ENCODE results near the gene AK9. TPM values are rescaled to one million over a fixed set of nuclear protein-coding genes. Genes with fewer than 3 reads are reported as not detected.
A peak's percentile ranks its signal among the peaks of the same experiment; 100 is the strongest.

AK9 gene
- total and polyA plus RNA-seq, 9 of the 15 experiments (the other 6 are each of a cell fraction or from before 2014, with no cell fraction given): 0.59 to 1.9 (median 1.2) TPM

- WGBS (ENCODE audit: insufficient coverage, low coverage, missing lambda C conversion rate): 18% methylated on average over 5 of the region's 5 CpGs
- in situ Hi-C loops (cut with MboI) (no loop called here), intact Hi-C loops (cut with micrococcal nuclease) (no loop called here)
- TF ChIP-seq ZNF165 (CRISPR knock-in tag; IDR thresholded peaks at IDR 0.05; ENCODE audit: borderline replicate concordance) (no peak), ZNF316 (IDR thresholded peaks at IDR 0.05) (peak; percentile 91), ZBTB34 (CRISPR knock-in tag; IDR thresholded peaks at IDR 0.05) (no peak), MAFK (IDR thresholded peaks at IDR 0.05; ENCODE audit: low read length) (peak; percentile 79), TFAM (CRISPR knock-in tag; conservative IDR thresholded peaks at IDR 0.05) (no peak), CGGBP1 (CRISPR knock-in tag; IDR thresholded peaks at IDR 0.05) (no peak), PTBP1 (IDR thresholded peaks at IDR 0.05; ENCODE audit: low read depth, low read length) (no peak), ZNF449 (CRISPR knock-in tag; IDR thresholded peaks at IDR 0.05) (no peak), MAX (CRISPR knock-in tag; IDR thresholded peaks at IDR 0.05) (no peak), SMAD4 (CRISPR knock-in tag; conservative IDR thresholded peaks at IDR 0.05) (no peak), POLR2AphosphoS5 (IDR thresholded peaks at IDR 0.05; ENCODE audit: control insufficient read depth, insufficient read depth, low read depth, low read length) (no peak), NCOA2 (IDR thresholded peaks at IDR 0.05; ENCODE audit: partially characterized antibody in 2 of 2) (no peak), ZFX (CRISPR knock-in tag; IDR thresholded peaks at IDR 0.05) (no peak), ZNF175 (CRISPR knock-in tag; IDR thresholded peaks at IDR 0.05; ENCODE audit: low read depth) (no peak), PCBP1 (IDR thresholded peaks at IDR 0.05; ENCODE audit: low read depth, low read length, poor library complexity, severe bottlenecking) (no peak), ZNF707 (CRISPR knock-in tag; conservative IDR thresholded peaks at IDR 0.05) (no peak), PRPF4 (IDR thresholded peaks at IDR 0.05; ENCODE audit: insufficient read depth, low read depth, low read length, poor library complexity, severe bottlenecking) (no peak), MEF2A (IDR thresholded peaks at IDR 0.05; ENCODE audit: control insufficient read depth, low read depth, low read length) (no peak), FOXK2 (conservative IDR thresholded peaks at IDR 0.05 in 1 of 2, IDR thresholded peaks at IDR 0.05 in 1 of 2; ENCODE audit: low read depth in 2 of 2) (0 out of 4 replicates have a peak, but pooled peaks of 1 of the 2 experiments have one; percentile 13)
Observed at GRCh38 chr6:109491207-109491938, 199.6 kb downstream of the AK9 start.

More at GRCh38 chr6:109491207-109491938, 199.6 kb downstream of the AK9 start:
- Histone ChIP-seq H3K36me3 (ENCODE audit: control insufficient read depth, insufficient read depth, low read length) (no peaks in the 10 kb centered on the region), H4K20me1 (replicated peaks; ENCODE audit: control insufficient read depth, insufficient read depth, low read length) (no peaks in the 10 kb centered on the region), H3K4me2 (ENCODE audit: insufficient read depth, low read length) (peak overlapping the region; percentile 39; the same call in 1 of the 2 replicates), H3K9ac (ENCODE audit: insufficient read depth in 1 of 2, low read depth in 2 of 2, low read length in 2 of 2) (no peak overlapping the region), H3K27ac (ENCODE audit: extremely low read depth, low read depth, low read length) (peak overlapping the region; percentile 50; the same call in 1 of the 3 replicates), H3K27me3 (ENCODE audit: control insufficient read depth in 2 of 2, insufficient read depth in 2 of 2, low read length in 2 of 2) (peaks cover under 1 to 4% of the 10 kb centered on the region in 2 experiments; a peak in 3 of 5 replicates), H2AFZ (ENCODE audit: low read depth, low read length) (peak overlapping the region; percentile 91), H3K4me3 (no peak overlapping the region), H3K9me1 (ENCODE audit: control insufficient read depth, insufficient read depth, low read length) (no peaks in the 10 kb centered on the region), H3K4me1 (replicated peaks in 1 of 2; ENCODE audit: control insufficient read depth in 2 of 2, insufficient read depth in 2 of 2, low read length in 2 of 2) (peaks cover 0 to 17% of the 10 kb centered on the region in 2 experiments; a peak in 3 of 5 replicates), H3K9me3 (replicated peaks; ENCODE audit: control insufficient read depth, insufficient read depth, low read depth, low read length) (no peaks in the 10 kb centered on the region), H3K79me2 (ENCODE audit: control insufficient read depth, insufficient read depth, low read length) (no peaks in the 10 kb centered on the region)
- no peak for FAIRE-seq
- ATAC-seq: peak; percentile 83
- ChIA-PET POLR2A (interaction anchor here (0.7 to 2.0 kb wide), 6 partner anchors 9 to 452 kb away, joined by 3 to 7 read pairs (median 4); partner anchors contain the start of gene ZBTB24), CTCF (ENCODE audit: low intra/inter-chr PET ratio) (no interaction called here)
- no TSS peak for BruUV-seq (replicated peaks)
- peak in 1 of 4 experiments; percentile 47 for DNase-seq (ENCODE audit: extremely low read depth in 1 of 4, low spot score in 3 of 4)

Measured in K562 (cell line).